Forelimb muscle (tissue), 1 donor: ENCODE results near the gene SPATS2. TPM values are rescaled to one million over a fixed set of nuclear protein-coding genes. Genes with fewer than 3 reads are reported as not detected.
"Not testable (repeated sequence)": the region's sequence is repeated elsewhere in the genome, so short reads cannot be mapped to it uniquely, and the experiment has no call there.

Experiments used
- DNase-seq: peaks from one replicate; pipeline ENCODE4 v3.0.0-alpha.2; 2013; ENCODE audit warnings: low read depth
- polyA plus RNA-seq: library from polyadenylated mRNA; unstranded; fragments of 120-200 nt; gene quantifications from one replicate; pipeline ENCODE4 v1.2.1, GENCODE V29; 2013; ENCODE audit not compliant: insufficient read length

The SPATS2 gene
- polyA plus RNA-seq = 29.4 TPM

DNA sequence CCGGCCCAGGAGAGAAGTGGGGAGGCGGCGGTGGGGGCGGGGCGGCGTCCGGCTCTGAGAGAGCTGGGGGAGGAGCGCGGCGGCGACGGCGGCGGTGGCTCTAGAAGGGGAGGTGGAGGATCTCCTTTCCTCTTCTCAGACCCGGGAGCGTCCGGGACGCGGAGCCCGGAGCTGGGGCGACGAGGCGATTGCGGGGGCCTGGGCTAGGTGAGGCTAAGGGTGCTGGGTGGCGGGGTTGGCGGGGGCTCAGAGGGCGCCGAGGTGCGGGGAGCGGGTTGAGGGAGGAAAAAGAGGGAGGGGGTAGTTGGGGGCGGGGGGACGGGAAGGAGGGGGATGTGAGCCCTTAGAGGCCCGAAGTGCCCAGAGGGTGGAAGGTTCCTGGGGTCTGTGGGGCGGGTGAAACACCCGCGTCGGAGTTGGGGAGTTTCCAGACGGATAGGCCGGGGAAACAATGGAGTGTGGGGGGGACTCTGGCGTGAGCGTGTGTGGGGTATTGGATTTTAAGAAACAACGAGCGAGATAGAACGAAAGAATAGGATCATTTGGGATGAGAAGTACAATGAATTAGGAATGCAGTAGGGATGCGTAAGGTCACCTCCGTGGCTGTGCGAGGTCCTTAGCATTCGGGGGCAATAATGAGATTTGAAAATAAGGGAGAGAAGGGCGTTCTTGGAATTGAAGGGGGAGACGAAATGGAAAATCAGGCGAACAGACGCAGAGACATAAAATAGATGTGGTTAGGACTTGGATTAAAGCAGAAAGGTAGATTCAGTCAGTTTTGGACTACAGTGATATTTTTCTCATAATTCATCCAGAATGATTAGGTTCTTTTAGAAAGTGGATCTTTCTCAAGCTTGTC lies at the start of gene SPATS2:
TSS of gene SPATS2 (plus strand) at position 82 of the 859 bp plus-strand sequence. CDS start 93,551 bp downstream, outside the sequence.
- DNase-seq = no peak

DNA sequence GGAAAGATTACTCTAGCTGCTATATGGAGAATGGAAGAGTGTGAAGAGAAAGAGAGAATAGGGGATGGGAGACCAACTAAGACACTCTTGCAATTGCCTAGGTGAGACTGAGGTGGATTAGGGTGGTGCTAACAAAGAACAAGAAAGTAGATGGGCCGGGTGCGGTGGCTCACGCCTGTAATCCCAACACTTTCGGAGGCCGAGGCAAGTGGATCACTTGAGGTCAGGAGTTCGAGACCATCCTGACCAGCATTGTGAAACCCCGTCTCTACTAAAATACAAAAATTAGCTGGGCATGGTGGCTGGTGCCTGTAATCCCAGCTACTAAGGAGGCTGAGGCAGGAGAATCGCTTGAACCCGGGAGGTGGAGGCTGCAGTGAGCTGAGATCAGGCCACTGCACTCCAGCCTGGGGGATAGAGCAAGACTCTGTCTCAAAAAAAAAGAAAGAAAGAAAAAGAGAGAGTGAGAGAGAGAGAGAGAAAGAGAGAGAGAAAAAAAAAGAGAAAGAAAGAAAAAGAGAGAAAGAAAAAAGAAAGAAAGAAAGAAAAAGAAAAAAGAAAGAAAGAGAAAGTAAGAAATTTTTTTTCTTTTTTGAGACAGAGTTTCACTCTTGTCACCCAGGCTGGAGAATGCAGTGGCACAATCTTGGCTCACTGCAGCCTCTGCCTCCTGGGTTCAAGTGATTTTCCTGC lies 46.7 kb upstream of the SPATS2 start:
- not testable (repeated sequence) for DNase-seq

DNA sequence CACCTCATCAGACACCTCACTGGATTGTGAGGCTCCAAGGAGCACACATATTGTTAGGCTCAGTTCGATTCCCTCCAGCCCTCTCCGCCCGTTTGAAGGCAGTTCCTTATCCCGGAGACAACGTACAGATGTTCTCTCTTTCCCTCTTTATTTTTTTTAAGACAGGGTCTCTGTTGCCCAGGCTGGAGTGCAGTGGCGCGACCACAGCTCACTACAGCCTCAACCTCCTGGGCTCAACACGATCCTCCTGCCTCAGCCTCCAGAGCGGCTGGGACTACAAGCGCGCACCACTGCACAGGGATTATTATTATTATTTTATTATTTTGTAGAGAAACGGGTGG lies 44.9 kb upstream of the SPATS2 start:
- no peak for DNase-seq

GRCh38 chr12:49322708-49323523 lies 44.3 kb upstream of the SPATS2 start, which contains the start of gene TROAP:
Gene TROAP (plus strand): TSS chr12:49323255. CDS start chr12:49323609, 354 bp downstream.
- DNase-seq = peak; percentile 98

DNA sequence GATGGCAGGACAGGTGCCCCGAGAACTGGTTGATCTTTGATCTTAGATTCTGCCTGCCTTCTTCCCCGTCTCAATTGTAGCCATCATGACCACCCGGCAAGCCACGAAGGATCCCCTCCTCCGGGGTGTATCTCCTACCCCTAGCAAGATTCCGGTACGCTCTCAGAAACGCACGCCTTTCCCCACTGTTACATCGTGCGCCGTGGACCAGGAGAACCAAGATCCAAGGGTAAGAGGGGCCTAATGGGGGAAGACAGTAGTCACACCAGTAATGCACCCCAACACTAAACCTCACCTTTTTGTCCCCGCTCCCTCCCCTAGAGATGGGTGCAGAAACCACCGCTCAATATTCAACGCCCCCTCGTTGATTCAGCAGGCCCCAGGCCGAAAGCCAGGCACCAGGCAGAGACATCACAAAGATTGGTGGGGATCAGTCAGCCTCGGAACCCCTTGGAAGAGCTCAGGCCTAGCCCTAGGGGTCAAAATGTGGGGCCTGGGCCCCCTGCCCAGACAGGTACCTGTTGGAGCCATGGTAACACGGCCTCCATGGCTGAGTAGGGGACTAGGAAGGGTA lies 43.7 kb upstream of the SPATS2 start:
- no peak for DNase-seq

GRCh38 chr12:49325606-49326005 lies 41.7 kb upstream of the SPATS2 start:
- no peak for DNase-seq

DNA sequence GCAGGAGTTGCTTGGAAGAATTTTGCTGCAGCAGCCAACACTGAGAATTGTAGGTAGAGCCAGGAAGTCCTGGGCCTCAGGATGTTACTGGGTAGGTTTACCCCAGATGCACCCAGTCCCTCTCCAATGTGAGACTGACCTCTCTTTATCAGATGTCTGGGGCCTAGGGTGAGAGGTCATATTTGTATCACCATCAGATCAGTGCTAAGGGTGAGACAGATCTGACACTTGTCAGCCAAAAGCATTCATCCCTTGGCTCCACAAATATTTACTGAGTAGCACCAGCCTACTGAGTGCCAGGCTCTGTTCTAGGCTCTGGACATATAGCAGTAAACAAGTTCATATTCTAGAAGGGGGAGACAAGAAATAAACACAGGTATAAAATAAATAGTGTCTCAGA lies 39.9 kb upstream of the SPATS2 start:
- no peak for DNase-seq

DNA sequence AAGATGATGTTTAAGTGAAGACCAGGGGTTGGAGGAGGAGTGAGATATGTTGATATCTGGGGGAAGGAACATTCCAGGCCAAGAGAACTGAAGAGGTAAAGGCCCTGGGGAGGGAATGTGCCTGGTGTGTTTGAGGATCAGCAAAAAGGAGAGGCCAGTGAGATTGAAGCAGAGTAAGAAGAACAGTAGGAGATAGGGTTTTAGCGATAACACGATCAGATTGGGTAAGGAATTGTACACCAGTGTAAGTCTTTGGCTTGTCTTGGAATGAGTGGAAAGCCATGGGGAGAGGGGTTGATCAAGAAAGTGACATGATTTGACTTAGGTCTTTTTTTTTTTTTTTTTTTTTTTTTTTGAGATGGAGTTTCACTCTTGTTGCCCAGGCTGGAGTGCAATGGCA lies 39.4 kb upstream of the SPATS2 start:
- no peak for DNase-seq

DNA sequence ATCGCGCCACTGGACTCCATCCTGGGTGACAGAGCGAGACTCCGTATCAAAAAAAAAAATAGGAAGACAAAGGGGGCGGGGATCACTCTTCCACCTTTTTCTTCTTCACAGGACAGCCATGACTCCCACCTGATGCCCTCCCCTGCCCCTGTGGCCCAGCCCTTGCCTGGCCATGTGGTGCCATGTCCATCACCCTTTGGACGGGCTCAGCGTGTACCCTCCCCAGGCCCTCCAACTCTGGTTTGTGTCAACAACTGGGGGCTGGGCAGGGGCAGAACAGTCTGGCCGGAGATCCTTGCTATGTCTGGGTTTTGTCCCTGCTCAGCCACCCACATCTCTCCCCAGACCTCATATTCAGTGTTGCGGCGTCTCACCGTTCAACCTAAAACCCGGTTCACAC lies 38.4 kb upstream of the SPATS2 start:
- DNase-seq = no peak

DNA sequence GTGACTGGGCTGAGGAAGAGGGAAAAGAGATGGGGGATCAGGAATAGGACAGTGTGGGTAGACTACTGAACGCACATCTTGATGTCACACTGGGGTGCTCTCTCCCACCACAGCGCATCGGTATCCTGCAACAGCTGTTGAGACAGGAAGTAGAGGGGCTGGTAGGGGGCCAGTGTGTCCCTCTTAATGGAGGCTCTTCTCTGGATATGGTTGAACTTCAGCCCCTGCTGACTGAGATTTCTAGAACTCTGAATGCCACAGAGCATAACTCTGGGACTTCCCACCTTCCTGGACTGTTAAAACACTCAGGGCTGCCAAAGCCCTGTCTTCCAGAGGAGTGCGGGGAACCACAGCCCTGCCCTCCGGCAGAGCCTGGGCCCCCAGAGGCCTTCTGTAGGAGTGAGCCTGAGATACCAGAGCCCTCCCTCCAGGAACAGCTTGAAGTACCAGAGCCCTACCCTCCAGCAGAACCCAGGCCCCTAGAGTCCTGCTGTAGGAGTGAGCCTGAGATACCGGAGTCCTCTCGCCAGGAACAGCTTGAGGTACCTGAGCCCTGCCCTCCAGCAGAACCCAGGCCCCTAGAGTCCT lies 37.1 kb upstream of the SPATS2 start:
- no peak for DNase-seq

DNA sequence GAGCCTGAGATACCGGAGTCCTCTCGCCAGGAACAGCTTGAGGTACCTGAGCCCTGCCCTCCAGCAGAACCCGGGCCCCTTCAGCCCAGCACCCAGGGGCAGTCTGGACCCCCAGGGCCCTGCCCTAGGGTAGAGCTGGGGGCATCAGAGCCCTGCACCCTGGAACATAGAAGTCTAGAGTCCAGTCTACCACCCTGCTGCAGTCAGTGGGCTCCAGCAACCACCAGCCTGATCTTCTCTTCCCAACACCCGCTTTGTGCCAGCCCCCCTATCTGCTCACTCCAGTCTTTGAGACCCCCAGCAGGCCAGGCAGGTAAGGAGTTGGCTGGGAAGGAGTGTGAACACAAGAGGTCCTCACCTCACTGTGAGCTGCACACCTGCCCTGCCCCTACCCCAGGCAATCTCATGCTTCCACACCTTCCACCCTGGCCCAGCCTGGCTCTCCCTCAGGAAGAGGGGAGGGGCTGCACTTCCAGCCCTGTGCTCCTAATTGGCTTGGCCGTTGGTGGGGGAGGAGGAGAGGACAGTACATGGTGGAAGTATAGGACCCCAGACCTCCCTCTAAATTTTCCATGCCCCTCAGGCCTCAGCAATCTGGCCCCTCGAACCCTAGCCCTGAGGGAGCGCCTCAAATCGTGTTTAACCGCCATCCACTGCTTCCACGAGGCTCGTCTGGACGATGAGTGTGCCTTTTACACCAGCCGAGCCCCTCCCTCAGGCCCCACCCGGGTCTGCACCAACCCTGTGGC lies 36.5 kb upstream of the SPATS2 start:
- no peak for DNase-seq

DNA sequence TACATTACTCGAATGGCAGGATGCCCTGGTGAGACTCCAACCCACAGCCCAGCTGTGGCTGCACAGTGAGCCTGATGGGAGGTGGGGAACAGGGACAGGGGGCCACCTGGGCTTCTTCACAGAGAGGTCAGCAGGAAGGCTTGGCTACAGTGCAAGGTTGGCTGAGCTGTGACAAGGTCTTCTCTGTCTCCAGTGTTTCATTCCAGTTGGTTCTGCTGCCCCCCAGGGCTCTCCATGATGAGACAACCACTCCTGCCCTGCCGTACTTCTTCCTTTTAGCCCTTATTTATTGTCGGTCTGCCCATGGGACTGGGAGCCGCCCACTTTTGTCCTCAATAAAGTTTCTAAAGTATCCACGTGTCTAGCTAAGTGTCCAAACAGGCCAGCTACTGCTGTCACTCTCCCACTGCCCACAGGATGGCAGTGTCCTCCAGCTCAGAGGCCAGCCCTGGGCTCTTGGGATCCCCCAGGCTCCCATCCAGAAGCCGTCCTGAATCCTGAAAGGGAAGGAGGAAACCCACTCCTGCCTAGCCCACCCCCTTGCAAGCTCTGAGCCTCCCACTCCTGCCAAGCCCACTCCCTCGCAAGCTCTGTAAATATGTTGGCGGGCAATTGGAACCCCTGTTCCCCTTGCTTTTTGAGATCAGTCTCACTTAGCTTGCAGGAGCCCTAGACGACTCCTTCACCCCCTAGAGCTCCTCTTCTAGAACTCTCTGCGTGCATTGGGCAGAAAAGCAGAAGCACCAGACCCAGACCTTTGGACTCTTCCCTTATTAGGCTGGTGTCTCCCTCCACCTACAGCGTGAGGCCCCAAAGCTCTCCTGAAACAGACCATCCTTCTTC lies 35.7 kb upstream of the SPATS2 start:
- no peak for DNase-seq

DNA sequence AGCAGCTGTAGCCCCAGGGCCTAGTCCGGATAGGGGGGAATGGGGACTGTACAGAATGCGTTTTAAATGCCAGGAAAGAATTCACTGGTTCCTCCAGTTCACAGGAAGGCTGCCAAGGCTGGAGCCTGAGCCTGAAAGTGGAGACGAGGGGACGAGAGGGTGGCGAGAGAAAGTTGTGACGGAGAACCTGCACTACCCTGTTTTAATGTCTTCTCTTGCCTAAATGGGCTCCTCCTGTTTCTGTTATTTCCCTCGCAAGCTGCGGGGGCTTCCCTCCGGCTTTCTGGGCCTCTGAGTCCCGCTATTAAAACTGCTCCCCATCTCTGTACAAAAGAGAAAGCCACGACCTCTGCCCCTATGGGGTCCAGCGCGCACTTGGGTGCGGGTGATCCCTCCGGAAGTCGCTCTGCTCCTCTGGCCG lies 34.8 kb upstream of the SPATS2 start:
- no peak for DNase-seq

- DNase-seq = no peak
Observed at GRCh38 chr12:49332891-49333371, 34.3 kb upstream of the SPATS2 start.

DNA sequence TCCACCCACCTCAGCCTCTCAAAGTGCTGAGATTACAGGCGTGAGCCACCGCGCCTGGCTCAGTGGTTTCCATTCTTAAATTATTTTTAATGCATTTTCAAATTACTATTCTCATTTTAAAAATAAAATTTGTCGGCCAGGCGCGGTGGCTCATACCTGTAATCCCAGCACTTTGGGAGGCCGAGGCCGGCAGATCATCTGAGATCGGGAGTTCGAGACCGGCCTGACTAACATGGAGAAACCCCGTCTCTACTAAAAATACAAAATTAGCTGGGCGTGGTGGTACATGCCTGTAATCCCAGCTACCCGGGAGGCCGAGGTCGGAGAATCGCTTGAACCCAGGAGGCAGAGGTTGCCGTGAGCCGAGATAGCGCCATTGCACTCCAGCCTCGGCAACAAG lies 33.5 kb upstream of the SPATS2 start:
- DNase-seq = not testable (repeated sequence)

GRCh38 chr12:49334226-49334625 lies 33.0 kb upstream of the SPATS2 start:
- no peak for DNase-seq

DNA sequence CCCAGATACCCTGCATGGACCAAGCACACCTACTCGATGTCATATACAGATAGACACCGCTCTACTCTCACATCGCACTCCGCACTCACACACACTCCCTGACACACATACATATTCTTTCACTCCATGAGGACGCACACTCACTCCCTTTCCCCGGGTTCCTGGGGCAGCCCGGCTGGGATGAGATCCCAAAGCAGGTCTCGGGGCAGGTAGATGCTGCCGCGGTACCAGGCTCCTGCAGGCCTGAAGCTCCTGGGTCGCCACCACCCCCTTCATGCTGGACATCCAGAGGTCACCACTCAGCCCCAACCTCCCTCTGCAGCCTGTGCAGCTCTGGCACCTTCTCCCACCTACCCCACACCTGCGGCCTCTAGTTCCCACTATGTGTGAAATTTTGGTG lies 32.6 kb upstream of the SPATS2 start:
- DNase-seq = no peak

- no peak for DNase-seq
Observed at GRCh38 chr12:49335118-49335954, 31.9 kb upstream of the SPATS2 start.
